K562 (cell line): ENCODE measurements around the gene EXOC3L1. TPM values are rescaled to one million over a fixed set of nuclear protein-coding genes. Genes with fewer than 3 reads are reported as not detected.

Source experiments
- ATF1 ChIP-seq, 2 experiments: fragments of 450-650 bp in 1 of 2; IDR thresholded peaks; 2 replicates each; pipeline ENCODE4 v1.6.1; 2016; ENCODE audit warnings: missing compliant biosample characterization in 1 of 2, missing genetic modification characterization in 1 of 2
- CC2D1A ChIP-seq: fragments of 450-650 bp; IDR thresholded peaks from 2 replicates; pipeline ENCODE4 v1.6.1; 2017; ENCODE audit warnings: mild to moderate bottlenecking
- HEY1 ChIP-seq: fragments of 250-450 bp; sonication (Bioruptor Pico); IDR thresholded peaks from 2 replicates; pipeline ENCODE4 v1.5.0; 2020; ENCODE audit warnings: mild to moderate bottlenecking, moderate library complexity, borderline replicate concordance
- MECOM ChIP-seq: fragments of 250-450 bp; sonication (Bioruptor Pico); IDR thresholded peaks from 2 replicates; pipeline ENCODE4 v1.8.0; 2022; ENCODE audit warnings: inconsistent platforms
- PCBP1 ChIP-seq: fragments of 200-400 bp; formaldehyde crosslinking; IDR thresholded peaks from 2 replicates; pipeline ENCODE4 v1.6.1; 2018; ENCODE audit warnings: mild to moderate bottlenecking, low read depth, low read length; ENCODE audit not compliant: poor library complexity, severe bottlenecking
- POLR2AphosphoS5 ChIP-seq: IDR thresholded peaks from 2 replicates; pipeline ENCODE4 v1.6.1; 2011; ENCODE audit warnings: mild to moderate bottlenecking, low read depth, low read length, moderate library complexity; ENCODE audit not compliant: control insufficient read depth, insufficient read depth
- PRDM10 ChIP-seq: fragments of 450-650 bp; IDR thresholded peaks from 2 replicates; pipeline ENCODE4 v1.6.1; 2018; ENCODE audit not compliant: partially characterized antibody
- RBM14 ChIP-seq: fragments of 200-400 bp; formaldehyde crosslinking; IDR thresholded peaks from 2 replicates; pipeline ENCODE4 v1.6.1; 2018; ENCODE audit warnings: low read depth, mild to moderate bottlenecking, low read length, moderate library complexity, borderline replicate concordance; ENCODE audit not compliant: insufficient read depth
- ZBTB7A ChIP-seq: IDR thresholded peaks from 2 replicates; pipeline ENCODE4 v1.6.1; 2011; ENCODE audit warnings: low read depth, mild to moderate bottlenecking, low read length, moderate library complexity, borderline replicate concordance; ENCODE audit not compliant: control insufficient read depth
- ZNF134 ChIP-seq: fragments of 250-450 bp; sonication (Bioruptor Pico); conservative IDR thresholded peaks from 2 replicates; pipeline ENCODE4 v1.4.0; 2020
- ZNF280A ChIP-seq: fragments of 450-650 bp; IDR thresholded peaks from 2 replicates; pipeline ENCODE4 v1.6.1; 2018; ENCODE audit warnings: mild to moderate bottlenecking, low read depth; ENCODE audit not compliant: partially characterized antibody
- ZNF318 ChIP-seq, 2 experiments: fragments of 450-650 bp; IDR thresholded peaks; 2 replicates each; pipeline ENCODE4 v1.6.1; 2016; ENCODE audit warnings: mild to moderate bottlenecking in 2 of 2, borderline replicate concordance in 1 of 2, low read depth in 1 of 2, moderate library complexity in 1 of 2
- ZZZ3 ChIP-seq: fragments of 450-650 bp; IDR thresholded peaks from 2 replicates; pipeline ENCODE4 v1.6.1; 2016; ENCODE audit warnings: antibody characterized with exemption, mild to moderate bottlenecking, moderate library complexity
- polyA plus RNA-seq, 8 experiments: library from polyadenylated mRNA; depleted of rRNA in 4 of 8; stranded (reverse) in 5 of 8; unstranded in 3 of 8; fragments of >200 nt; fragmentation: Nextera tagmentation in 2 of 8; fragmentation: Illumina TruSeq in 1 of 8; extraction: Ambion mirVana in 2 of 8; extraction: Trizol in 1 of 8; gene quantifications; 2 replicates each; pipeline versions ENCODE4 v1.2.1 to v1.2.3, GENCODE V29; 2011 to 2014; ENCODE audit warnings: inconsistent platforms in 1 of 8, missing spikeins in 1 of 8
- total RNA-seq, 7 experiments: library from RNA; depleted of rRNA in 6 of 7; stranded (reverse); fragments of >200 nt in 6 of 7; fragmentation: Illumina TruSeq in 2 of 7; extraction: Trizol in 2 of 7; gene quantifications; 2 replicates each; pipeline versions ENCODE4 v1.2.1 to v1.2.3, GENCODE V29; 2011 to 2021; ENCODE audit warnings: low replicate concordance in 1 of 7

Gene EXOC3L1
- total and polyA plus RNA-seq, 9 of the 15 experiments (the other 6 are each of a cell fraction or from before 2014, with no cell fraction given): 0.08 TPM; not detected in 8

GRCh38 chr16:67169642-67170167 is 20.2 kb downstream of the EXOC3L1 start (continued):
- TF ChIP-seq ZNF280A (no peak), HEY1 (no peak), RBM14 (no peak), POLR2AphosphoS5 (no peak), PCBP1 (no peak), ZNF318 (IDR thresholded peaks at IDR 0.05; ENCODE audit: borderline replicate concordance in 1 of 2, low read depth in 1 of 2) (no peak), MECOM (CRISPR knock-in tag) (no peak), CC2D1A (0 out of 2 replicates have a peak, but pooled peaks have one; percentile 11), ZBTB7A (peak; percentile 96; the same call in 1 of the 2 replicates), ATF1 (CRISPR knock-in tag; IDR thresholded peaks at IDR 0.05) (no peak), ATF1 (tag; IDR thresholded peaks at IDR 0.05) (0 out of 2 replicates have a peak, but pooled peaks have one; percentile 30), ZNF134 (CRISPR knock-in tag) (no peak), PRDM10 (no peak), ZZZ3 (no peak)
